Iris pigment epithelial cell (primary cell): ENCODE results near the gene FOXK2.
"Not testable (repeated sequence)": the region's sequence is repeated elsewhere in the genome, so short reads cannot be mapped to it uniquely, and the experiment has no call there.

Source experiments
- DNase-seq: peaks from one replicate; pipeline ENCODE4 v3.0.0-alpha.2; 2011; ENCODE audit warnings: low read depth

The FOXK2 gene

DNA sequence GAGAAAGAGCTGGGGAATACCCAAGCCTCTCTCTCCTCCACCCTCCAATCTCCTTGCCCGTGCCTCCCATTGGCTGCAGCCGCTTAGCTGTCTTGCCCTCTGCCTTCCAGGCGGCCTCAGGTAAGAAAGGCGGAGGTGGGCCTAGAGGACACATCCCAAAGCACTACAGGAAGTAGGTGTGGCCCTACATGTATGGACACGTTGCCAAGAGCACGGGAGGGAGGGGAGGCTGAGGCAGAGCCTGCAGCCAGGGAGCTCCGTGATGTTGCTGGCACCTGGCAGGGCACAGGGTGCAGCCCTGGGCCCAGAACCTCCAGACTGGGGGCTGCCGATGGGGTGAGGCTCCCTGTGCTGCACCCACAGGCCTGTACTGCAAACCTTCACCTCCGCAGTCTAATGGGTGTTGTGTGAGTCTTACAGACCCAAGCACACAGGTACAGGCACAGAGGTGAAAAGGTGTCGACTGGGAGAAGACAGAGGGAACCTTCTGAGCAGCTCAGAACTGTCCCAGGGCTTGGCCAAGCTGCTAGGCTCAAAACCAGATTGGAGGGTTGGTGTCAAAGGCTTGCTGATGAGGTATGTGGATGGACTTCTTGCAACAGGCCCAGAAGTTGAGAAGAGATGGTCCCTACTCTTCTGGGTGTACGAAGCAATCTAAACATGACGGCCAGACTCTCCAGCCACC is 23.5 kb upstream of the FOXK2 start:
- no peak for DNase-seq

DNA sequence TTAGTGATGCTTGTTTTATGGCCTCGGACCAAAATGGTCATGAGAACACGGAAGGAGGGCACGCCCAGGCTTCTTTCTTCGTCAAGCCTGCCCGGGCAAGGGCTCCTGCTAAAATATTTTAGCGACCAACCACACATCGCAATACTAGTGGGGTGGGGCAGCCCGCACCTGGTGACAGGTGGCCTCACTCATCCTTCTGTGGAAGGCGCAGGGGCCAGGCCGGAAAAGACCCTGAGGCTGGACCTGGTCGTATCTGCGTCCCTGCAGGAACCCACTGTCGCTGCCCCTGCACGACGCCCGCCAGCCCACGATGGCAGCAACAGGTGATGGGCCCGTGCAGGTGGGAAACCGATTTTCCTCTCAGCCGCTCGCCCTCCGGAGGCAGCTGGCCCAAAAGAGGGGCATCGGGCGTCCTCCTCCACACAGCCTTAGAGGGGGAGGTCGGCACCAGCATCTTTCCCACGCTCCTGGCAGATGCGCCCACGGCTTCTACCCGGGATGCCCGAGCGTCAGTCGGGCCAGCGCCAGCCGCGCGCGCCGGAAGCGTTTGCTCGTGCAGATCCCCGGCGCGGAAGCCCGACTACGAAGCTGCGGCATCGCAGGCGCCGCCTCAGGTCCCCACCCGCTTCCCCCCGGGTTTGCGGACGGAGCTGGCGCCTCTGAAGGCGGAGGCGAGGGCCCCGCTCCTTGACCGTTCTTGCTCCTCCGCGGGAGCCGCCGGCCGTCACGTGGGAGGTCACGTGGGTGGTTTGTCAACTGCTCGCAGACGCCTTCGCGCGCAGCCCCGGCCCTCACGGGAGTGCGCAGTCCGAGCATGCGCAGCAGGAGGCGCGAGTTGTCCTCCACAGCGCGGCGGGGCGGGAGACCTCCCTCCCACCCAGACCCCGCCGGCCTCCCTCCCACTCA is 22.8 kb upstream of the FOXK2 start:
- peak; percentile 93 for DNase-seq

DNA sequence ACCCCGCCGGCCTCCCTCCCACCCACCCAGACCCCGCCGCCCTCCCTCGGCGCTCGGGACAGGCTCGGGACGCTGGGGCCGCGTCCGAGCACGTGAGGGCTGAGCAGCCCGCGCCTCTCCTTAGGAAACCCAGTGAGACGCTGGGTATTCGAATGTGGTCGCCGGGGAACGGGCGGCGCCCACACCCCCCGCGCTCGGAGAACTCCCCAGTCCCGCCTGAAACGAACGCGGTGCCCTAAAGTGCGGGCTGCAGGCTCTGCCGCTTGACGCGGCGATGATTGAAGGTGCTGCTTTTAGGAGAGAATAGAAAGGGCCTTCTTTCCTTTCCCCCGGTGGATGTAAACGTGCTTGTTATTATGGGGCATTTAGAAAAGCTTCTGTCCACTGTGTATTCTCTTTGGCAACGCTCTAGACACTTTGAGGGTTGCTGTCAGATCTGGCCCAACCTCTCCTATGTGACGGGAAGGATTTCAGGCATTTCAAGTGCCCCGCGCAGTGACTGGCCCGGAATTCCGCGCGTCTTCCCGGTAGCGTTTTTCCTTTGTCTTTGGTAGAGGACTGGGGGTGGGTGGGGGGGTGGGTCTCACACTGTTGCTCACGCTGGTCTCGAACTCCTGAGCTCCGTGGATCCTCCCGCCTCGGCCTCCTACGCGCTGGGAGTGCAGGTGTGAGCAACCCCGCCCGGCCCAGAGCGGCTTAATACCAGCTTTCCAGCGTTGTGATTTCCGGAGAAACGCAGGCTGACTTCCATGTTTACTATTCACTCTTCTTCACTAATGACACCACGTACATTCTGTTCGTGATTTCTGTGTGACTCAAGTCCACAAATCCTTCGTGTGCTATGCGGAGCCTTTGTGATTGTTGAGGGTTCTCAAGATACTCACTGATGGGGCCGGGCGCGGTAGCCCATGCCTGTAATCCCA is 21.8 kb upstream of the FOXK2 start:
- DNase-seq = peak; percentile 92

DNA sequence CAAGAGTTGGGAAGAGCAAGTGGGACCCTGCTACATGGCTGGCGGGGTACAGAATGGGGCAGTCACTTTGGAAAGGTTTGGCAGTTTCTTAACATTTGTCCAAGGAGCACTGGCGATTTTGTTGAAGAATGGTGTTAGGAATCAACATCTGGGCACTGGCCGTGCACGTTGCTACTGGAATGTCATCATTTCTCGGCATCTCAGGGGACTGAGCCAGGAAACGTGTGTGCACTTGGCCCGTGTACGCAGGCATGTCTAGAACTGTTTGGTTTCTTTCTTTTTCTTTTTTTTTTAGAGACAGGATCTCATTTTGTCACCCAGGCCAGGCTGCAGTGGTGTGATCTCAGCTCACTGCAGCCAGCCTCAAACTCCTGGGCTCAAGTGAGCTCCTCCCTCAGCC is 17.3 kb upstream of the FOXK2 start:
- no peak for DNase-seq

DNA sequence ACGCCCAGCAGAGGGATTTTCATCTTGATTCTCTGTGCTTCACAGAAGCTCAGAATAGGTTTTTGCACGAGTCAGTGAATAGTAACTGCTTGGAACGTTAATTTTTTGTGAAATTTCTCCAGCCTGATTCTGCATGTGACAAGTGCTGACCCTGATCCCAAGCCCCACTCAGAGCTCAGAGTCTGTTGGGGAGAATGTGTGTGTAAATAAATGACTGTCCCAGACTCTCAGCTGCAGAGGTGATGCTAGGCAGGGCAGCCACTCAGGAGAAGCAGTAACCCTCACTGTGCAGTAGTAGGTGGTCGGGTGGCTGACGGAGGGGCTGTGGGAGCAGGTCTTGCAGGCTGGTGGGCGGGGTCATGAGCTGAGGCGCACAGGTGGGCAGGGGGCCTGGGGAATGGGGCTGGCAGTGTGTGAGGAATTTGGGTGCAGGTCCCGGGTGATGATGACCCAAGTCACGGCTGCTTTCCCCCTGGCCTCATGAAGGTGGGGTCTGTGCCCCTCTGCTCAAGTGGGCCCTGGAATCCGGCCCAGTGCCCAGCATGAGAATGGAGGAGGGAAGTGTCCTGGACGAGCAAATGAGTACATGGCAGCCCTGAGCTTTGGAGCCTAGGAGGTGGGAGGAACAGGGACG is 16.3 kb upstream of the FOXK2 start:
- no peak for DNase-seq

DNA sequence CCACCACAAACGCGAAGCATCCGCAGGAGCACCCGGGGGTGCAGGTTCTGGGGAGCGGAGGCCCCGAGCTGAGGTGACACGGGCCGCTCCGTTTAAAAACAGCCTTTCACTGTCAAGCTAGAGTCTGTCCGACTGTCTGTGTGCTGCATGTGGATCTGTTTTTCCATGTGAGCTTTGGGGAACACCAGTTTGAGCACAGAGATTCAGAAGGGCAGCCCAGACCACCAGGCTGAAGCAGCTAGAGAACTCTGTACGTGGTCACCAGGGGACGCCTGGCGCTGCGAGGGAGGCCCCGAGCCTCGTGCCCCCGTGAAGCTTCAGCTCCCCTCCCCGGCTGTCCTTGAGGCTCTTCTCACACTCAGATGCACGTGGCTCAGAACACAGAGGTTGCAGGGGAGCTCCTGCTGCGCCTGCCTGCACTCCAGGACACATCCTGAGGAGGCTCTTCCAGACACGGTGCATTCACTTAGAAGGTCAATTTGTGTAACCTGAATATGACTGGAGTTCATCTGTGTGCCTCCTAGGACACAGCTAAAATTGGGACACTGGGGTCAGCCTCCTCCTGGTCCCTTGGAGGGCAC is 15.7 kb upstream of the FOXK2 start:
- DNase-seq = no peak

DNA sequence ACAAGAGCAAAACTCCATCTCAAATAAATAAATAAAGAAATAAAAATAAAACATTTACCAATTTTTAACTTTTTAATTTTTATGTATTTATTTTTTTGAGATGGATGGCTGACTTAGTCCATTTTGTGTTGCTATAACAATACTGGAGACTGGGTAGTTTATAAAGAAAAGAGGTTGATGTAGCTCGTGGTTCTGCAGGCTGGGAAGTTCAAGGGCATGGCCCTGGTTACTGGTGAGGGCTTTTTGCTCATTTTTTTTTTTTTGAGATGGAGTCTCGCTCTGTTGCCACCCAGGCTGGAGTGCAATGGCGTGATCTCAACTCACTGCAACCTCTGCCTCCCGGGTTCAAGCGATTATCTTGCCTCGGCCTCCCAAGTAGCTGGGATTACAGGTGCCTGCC is 14.2 kb upstream of the FOXK2 start:
- DNase-seq = no peak

DNA sequence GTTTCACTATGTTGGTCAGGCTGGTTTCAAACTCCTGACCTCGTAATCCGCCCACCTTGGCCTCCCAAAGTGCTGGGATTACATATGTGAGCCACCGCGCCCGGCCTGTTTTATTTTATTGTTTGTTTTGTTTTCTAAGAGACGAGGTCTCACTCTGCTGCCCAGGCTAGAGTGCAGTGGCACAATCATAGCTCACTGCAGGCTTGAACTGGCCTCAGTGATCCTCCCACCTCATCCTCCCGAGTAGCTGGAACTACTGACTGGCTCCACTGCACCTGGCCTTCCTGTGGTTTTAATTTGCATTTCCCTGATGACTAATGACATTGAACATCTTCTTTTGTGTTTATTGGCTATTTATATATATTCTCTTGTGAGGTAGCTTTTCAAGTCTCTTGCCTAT is 13.1 kb upstream of the FOXK2 start:
- not testable (repeated sequence) for DNase-seq

DNA sequence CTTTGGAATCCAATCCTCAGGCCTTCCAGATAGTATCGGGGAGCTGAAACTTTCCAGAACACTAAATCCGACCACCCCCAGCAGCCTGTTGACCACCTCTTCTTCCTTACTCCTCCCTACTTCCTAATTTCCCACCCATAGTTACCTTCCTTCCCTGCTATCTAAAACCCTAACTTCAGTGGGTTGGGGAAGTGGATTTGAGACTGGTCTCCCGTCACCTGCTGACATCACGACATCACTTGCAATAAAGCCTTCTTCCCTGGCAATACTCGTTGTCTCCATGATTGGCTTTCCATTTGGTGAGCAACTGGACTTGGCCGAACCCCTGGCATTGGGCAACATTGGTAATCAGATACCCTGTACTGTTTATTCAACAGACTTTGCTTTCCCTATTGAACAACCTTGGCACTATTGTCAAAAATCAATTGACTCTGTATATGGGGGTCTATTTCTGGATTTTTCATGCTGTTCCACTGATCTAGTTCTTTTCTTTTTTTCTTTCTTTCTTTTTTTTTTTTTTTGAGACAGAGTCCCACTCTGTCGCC is 11.8 kb upstream of the FOXK2 start:
- no peak for DNase-seq

DNA sequence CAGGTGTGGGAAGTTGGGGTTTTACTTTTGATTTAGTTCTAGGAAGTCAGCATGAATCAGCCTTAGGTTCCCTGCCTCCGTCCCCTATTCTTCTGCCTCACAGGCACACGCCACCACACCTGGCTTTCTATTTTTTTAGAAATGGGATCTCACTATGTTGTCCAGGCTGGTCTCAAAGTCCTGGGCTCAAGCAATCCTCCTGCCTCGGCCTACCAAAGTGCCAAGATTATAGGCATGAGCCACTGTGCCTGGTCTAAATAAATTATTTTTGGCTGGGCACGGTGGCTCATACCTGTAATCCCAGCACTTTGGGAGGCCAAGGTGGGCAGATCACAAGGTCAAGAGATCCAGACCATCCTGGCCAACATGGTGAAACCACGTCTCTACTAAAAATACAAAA is 7.9 kb upstream of the FOXK2 start:
- DNase-seq = not testable (repeated sequence)

DNA sequence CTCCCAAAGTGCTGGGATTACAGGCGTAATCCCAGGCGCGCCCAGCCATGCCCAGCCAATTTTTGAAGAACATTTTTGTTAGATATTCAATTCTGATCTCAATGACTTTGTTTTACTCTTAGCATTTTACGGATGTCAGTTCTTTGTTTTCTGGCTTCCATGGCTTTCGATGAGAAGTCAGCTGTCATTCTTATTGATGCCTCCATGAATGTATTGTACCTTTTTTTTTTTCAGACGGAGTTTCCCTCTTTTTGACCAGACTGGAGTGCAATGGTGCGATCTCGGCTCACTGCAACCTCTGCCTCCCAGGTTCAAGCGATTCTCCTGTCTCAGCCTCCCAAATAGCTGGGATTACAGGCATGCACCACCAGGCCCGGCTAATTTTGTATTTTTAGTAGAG is 5.7 kb upstream of the FOXK2 start:
- not testable (repeated sequence) for DNase-seq

DNA sequence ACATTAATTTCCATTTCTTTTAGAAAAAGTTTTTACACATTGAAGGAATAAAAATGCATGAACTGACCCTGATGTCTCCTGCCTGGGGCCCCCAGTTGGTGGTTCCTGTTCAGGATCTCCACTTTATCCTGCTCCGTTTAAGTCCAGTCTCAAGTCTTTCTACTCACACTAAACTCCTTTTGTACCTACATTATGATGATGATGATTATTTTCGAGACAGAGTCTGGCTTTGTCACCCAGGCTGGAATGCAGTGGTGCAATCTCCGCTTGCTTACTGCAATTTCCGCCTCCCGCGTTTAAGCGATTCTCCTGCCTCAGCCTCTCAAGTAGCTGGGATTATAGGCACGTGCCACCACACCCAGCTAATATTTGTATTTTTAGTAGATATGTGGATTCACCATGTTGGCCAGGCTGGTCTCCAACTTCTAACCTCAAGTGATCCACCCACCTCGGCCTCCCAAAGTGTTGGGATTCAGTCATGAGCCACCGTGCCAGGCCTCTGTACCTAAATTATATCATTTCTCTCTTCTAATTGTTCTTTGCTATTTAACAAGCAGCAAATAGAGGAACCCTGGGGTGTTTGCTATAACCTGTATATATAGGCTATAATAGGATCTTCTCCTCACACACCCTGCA is 2.2 kb upstream of the FOXK2 start:
- DNase-seq = no peak

DNA sequence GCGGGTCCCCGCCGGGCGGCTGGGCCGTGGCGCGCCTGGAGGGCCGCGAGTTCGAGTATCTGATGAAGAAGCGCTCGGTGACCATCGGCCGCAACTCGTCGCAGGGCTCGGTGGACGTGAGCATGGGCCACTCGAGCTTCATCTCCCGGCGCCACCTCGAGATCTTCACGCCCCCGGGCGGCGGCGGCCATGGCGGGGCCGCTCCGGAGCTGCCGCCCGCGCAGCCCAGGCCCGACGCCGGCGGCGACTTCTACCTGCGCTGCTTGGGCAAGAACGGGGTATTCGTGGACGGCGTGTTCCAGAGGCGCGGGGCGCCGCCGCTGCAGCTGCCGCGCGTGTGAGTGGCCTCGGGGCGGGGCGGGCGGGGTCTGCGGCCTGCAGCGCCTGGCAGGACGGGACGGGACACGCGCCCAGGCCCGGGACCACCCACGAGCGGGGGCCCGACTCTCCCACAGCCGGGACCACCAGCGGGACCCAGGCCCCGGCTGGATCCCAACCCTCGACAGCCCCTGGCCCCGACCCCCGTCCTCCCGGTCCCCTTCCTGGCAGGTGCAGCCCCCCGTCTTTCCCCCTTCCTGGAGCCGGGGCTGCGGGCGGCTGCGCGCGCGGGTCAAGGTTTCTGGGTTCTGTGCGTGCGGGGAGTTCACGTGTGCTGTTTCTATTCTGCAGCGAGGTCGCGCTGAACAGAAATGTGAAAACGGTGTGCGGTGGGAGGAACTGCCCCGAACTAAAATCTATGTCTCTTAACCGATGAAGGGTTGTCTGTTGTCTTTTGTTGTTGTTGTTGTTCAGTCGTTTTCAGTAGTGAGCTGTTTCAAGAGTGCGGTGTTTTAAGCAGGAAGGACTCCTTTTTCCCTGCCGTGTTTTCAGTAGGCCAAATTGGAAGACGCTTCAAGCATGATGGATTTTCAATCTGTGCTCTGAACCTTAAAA is 705 bp downstream of the FOXK2 start:
- no peak for DNase-seq

DNA sequence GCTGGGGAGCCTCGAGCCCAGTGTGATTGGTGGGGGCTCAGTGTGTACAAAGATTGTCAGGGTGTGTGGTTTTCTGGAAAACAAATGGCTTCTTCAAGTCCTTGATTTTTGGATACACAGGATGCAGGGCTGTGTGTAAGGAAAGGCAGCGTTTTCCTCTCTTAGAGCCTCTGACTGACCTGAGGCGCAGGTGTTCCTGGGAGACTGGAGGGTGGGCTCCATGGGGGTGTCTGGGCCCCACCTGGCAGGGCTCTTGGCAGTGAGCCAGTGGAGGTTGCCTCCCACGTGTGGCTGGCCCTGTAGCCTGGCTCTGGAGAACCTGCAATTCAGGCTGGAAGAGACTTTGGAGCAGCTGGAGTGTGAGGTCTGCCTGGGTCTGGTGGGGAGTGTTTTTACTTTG is 5.0 kb downstream of the FOXK2 start:
- DNase-seq = no peak

DNA sequence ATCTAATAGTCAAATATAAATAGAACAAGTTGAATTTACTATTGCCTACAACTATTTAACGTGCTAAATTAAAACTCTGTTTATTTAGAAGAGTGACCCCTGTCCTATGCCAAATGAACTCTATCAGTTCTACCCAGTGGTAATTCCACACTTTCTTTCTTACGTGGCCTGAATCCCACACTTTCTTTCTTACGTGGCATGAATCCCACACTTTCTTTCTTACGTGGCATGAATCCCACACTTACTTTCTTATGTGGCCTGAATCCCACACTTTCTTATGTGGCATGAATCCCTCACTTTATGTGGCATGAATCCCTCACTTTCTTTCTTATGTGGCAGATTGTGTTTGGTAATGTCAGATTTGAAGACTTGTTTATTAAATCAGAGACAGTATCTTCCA is 6.2 kb downstream of the FOXK2 start:
- DNase-seq = no peak

DNA sequence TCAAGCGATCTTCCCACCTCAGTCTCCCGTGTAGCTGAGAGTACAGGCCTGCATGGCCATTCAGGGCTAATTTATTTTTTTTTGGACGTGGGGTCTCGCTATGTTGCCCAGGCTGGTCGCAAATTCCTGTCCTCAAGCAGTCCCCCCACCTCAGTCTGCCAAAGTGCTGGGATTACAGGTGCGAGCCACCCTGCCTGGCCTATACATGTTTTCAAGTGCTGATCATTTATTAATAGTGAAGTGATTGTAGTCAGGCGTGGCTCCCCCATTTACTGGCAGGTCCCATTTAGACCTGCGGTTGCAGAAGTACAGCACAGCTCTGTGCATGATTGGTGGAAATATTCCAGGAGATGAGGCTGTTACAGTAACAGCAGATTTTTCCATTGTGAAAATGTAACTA is 8.4 kb downstream of the FOXK2 start:
- DNase-seq = no peak

DNA sequence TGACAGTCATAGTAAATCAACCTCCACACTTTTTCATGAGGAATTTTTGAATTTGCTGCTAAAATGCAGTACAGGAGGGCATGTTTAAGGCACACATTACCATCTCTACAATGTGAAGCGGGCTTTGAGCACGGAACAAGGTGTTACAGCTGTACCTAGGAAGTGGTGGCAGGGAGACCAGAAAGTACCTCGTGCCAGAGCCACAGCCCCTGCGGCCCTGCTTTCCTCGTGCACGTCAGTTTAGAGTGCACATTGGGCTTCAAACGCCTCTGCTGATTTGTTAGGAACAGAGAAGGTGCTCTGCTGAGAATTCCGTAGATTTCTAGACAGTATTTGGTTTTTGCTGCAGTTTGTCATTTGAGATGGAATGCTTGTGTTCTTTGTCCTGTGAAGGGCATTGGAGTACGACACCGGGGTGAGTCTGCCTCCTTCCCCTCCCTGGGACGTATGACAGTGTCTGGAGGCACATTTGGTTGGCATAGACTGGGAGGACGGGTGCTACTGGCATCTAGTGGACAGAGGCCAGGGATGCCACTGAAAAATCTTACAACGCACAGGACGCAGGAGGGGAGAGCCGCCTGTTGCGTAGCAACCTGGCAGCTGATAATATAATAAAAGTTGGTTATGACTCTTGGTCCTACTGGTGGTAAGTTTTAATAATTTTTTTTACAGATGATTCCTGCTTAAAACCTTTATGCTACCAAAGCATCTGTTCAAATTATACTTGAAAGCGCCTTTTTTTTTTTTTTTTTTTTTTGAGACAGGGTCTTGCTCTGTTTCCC is 9.1 kb downstream of the FOXK2 start:
- DNase-seq = no peak

DNA sequence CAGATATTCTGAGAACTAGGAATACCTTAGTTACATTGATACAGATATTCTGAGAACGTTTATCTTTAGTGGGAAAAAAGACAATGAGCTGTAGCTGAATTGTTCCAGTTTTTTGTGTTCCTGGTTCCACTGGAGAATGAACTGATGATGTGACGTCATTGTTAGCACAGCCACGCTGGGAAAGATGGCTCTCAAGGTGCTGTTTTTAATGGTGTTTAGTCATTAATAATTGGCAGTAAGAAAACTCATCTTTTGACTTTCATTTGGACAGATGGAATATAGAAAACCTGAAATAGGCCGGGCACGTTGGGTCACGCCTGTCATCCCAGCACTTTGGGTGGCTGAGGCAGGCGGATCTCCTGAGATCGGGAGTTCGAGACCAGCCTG is 10.4 kb downstream of the FOXK2 start:
- no peak for DNase-seq

DNA sequence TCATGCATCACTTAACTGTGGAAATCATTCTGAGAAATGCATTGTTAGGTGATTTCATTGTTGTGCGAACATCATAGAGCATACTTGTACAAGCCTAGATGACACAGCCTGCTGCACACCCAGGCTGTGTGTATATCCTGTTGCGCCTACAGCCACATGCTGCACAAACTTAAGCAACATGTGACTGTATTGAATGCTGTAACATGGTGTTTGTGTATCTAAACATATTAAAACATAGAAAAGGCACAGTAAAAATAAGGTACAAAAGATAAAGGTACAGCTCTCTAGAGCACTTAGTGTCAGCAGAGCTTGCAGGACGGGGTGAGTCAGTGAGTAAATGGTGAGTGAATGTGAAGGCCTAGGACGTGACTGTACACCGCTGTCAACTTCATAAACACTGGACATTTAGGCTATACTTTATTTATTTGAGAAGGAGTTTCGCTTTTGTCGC is 11.9 kb downstream of the FOXK2 start:
- peak; percentile 91 for DNase-seq
